ENCODE measurements around the gene PLPP4. TPM values are rescaled to one million over a fixed set of nuclear protein-coding genes. Genes with fewer than 3 reads are reported as not detected.

PLPP4 gene
- total RNA-seq, 1 experiment from 2014 or later, result not detected

GRCh38 chr10:120552262-120552661 lies 95.2 kb downstream of the PLPP4 start:
- intact Hi-C loops (cut with micrococcal nuclease; ENCODE audit: unreplicated experiment), result no loop called here
- Mint-ChIP-seq H3K9me3 (ENCODE audit: low read depth, unreplicated experiment) (peaks cover 2% of the 10 kb centered on the region), H3K36me3 (ENCODE audit: insufficient read depth, unreplicated experiment) (no peaks in the 10 kb centered on the region), H3K4me3 (ENCODE audit: low read depth, unreplicated experiment) (no peak overlapping the region), H3K4me1 (ENCODE audit: low read depth, unreplicated experiment) (no peaks in the 10 kb centered on the region), H3K27me3 (ENCODE audit: unreplicated experiment) (no peaks in the 10 kb centered on the region), H3K27ac (ENCODE audit: unreplicated experiment) (no peak overlapping the region)
- no peak for TF ChIP-seq CTCF (IDR thresholded peaks at IDR 0.05; ENCODE audit: unreplicated experiment)
- BruUV-seq (replicated peaks), result no TSS peak
- CTCF ChIA-PET, result no interaction called here
- no peak for DNase-seq

- intact Hi-C loops (cut with micrococcal nuclease; ENCODE audit: unreplicated experiment), result no loop called here
- TF ChIP-seq CTCF (IDR thresholded peaks at IDR 0.05; ENCODE audit: unreplicated experiment), result no peak
- DNase-seq, result no peak
- CTCF ChIA-PET, result no interaction called here
- no peak overlapping the region for H3K27ac Mint-ChIP-seq (ENCODE audit: unreplicated experiment)
- no peaks in the 10 kb centered on the region for H3K4me1 Mint-ChIP-seq (ENCODE audit: low read depth, unreplicated experiment)
- H3K9me3 Mint-ChIP-seq (ENCODE audit: low read depth, unreplicated experiment), result peaks cover 2% of the 10 kb centered on the region
- no peaks in the 10 kb centered on the region for H3K27me3 Mint-ChIP-seq (ENCODE audit: unreplicated experiment)
- H3K4me3 Mint-ChIP-seq (ENCODE audit: low read depth, unreplicated experiment), result no peak overlapping the region
- BruUV-seq (replicated peaks), result no TSS peak
- no peaks in the 10 kb centered on the region for H3K36me3 Mint-ChIP-seq (ENCODE audit: insufficient read depth, unreplicated experiment)
Observed at GRCh38 chr10:120553911-120554310, 96.9 kb downstream of the PLPP4 start.

GRCh38 chr10:120555436-120555835 lies 98.4 kb downstream of the PLPP4 start:
- H3K27me3 Mint-ChIP-seq (ENCODE audit: unreplicated experiment), result no peaks in the 10 kb centered on the region
- DNase-seq, result no peak
- no peak overlapping the region for H3K4me3 Mint-ChIP-seq (ENCODE audit: low read depth, unreplicated experiment)
- BruUV-seq (replicated peaks), result no TSS peak
- no peaks in the 10 kb centered on the region for H3K36me3 Mint-ChIP-seq (ENCODE audit: insufficient read depth, unreplicated experiment)
- TF ChIP-seq CTCF (IDR thresholded peaks at IDR 0.05; ENCODE audit: unreplicated experiment), result no peak
- CTCF ChIA-PET, result no interaction called here
- no peak overlapping the region for H3K27ac Mint-ChIP-seq (ENCODE audit: unreplicated experiment)
- intact Hi-C loops (cut with micrococcal nuclease; ENCODE audit: unreplicated experiment), result no loop called here
- H3K4me1 Mint-ChIP-seq (ENCODE audit: low read depth, unreplicated experiment), result no peaks in the 10 kb centered on the region
- no peaks in the 10 kb centered on the region for H3K9me3 Mint-ChIP-seq (ENCODE audit: low read depth, unreplicated experiment)

- Mint-ChIP-seq H3K27me3 (ENCODE audit: unreplicated experiment) (no peaks in the 10 kb centered on the region), H3K4me1 (ENCODE audit: low read depth, unreplicated experiment) (no peaks in the 10 kb centered on the region), H3K9me3 (ENCODE audit: low read depth, unreplicated experiment) (no peaks in the 10 kb centered on the region), H3K27ac (ENCODE audit: unreplicated experiment) (no peak overlapping the region), H3K36me3 (ENCODE audit: insufficient read depth, unreplicated experiment) (no peaks in the 10 kb centered on the region), H3K4me3 (ENCODE audit: low read depth, unreplicated experiment) (no peak overlapping the region)
- TF ChIP-seq CTCF (IDR thresholded peaks at IDR 0.05; ENCODE audit: unreplicated experiment), result no peak
- no peak for DNase-seq
- CTCF ChIA-PET, result no interaction called here
- BruUV-seq (replicated peaks), result no TSS peak
- intact Hi-C loops (cut with micrococcal nuclease; ENCODE audit: unreplicated experiment), result no loop called here
Observed at GRCh38 chr10:120555842-120556532, 99.0 kb downstream of the PLPP4 start.
